ENCODE data around the gene SYNE2.

DNA sequence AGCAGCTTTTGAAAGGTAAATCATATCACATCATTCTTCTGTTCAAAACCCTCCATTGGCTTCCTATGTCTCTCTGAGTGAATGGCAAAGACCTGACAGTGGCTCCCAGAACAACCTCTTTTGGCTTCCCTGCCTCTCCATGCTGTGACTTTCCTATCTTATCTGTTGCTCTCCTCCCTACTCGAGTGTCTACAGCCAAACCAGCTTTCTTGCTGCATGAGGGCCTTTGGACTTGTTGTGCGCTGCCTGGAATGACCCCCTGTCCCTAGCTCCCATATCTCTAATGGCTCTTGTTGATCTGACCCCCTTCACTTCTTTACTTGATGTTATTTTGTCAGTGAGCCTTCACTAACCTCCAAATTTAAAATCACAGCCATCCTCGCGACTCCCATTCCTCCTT lies 2.5 kb downstream of the SYNE2 start:
- TF ChIP-seq, protein P1, sequence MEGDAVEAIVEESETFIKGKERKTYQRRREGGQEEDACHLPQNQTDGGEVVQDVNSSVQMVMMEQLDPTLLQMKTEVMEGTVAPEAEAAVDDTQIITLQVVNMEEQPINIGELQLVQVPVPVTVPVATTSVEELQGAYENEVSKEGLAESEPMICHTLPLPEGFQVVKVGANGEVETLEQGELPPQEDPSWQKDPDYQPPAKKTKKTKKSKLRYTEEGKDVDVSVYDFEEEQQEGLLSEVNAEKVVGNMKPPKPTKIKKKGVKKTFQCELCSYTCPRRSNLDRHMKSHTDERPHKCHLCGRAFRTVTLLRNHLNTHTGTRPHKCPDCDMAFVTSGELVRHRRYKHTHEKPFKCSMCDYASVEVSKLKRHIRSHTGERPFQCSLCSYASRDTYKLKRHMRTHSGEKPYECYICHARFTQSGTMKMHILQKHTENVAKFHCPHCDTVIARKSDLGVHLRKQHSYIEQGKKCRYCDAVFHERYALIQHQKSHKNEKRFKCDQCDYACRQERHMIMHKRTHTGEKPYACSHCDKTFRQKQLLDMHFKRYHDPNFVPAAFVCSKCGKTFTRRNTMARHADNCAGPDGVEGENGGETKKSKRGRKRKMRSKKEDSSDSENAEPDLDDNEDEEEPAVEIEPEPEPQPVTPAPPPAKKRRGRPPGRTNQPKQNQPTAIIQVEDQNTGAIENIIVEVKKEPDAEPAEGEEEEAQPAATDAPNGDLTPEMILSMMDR (IDR thresholded peaks at IDR 0.05; ENCODE audit: insufficient read depth, low read length) = no peak
- TF ChIP-seq POLR2AphosphoS5 (IDR thresholded peaks at IDR 0.05; ENCODE audit: low read depth) = no peak

All from HL-60 (cell line).